MM.1S (cell line): Measurements from ENCODE around the gene CHCHD4.
A peak's percentile ranks its signal among the peaks of the same experiment; 100 is the strongest.

Experiments
- DNase-seq: peaks from one replicate; pipeline ENCODE4 v3.0.0-alpha.2; 2015
- H2AFZ ChIP-seq: fragments of 300-600 bp; sonication (generic); 2 replicates; pipeline ENCODE4 v1.6.0; 2016; ENCODE audit warnings: antibody characterized with exemption, low read length
- H3F3A ChIP-seq: fragments of 300-600 bp; sonication (generic); 2 replicates; pipeline ENCODE4 v1.6.1; 2016; ENCODE audit warnings: mild to moderate bottlenecking, antibody characterized with exemption, low read length, moderate library complexity, mixed read lengths; ENCODE audit not compliant: insufficient read depth
- H3K27ac ChIP-seq: fragments of 300-600 bp; sonication (generic); 2 replicates; pipeline ENCODE4 v1.5.1; 2016; ENCODE audit warnings: mild to moderate bottlenecking, low read length
- H3K27me3 ChIP-seq: fragments of 300-600 bp; sonication (generic); replicated peaks from 2 replicates; pipeline ENCODE4 v1.6.0; 2016; ENCODE audit warnings: low read length; ENCODE audit not compliant: insufficient read depth
- H3K36me3 ChIP-seq: fragments of 300-600 bp; sonication (generic); replicated peaks from 2 replicates; pipeline ENCODE4 v1.6.1; 2016; ENCODE audit warnings: mild to moderate bottlenecking, low read length, mixed read lengths; ENCODE audit not compliant: insufficient read depth
- H3K4me1 ChIP-seq: fragments of 300-600 bp; sonication (generic); 2 replicates; pipeline ENCODE4 v1.6.1; 2016; ENCODE audit warnings: low read length, mixed read lengths
- H3K4me2 ChIP-seq: fragments of 300-600 bp; sonication (generic); 2 replicates; pipeline ENCODE4 v1.6.0; 2016; ENCODE audit warnings: low read depth, low read length
- H3K4me3 ChIP-seq: fragments of 300-600 bp; sonication (generic); 2 replicates; pipeline ENCODE4 v1.5.1; 2016; ENCODE audit warnings: low read length, mixed read lengths
- H3K79me2 ChIP-seq: fragments of 300-600 bp; sonication (generic); 2 replicates; pipeline ENCODE4 v1.6.1; 2016; ENCODE audit warnings: mixed run types, low read length, mixed read lengths
- H3K9ac ChIP-seq: fragments of 300-600 bp; sonication (generic); 2 replicates; pipeline ENCODE4 v1.6.1; 2016; ENCODE audit warnings: low read length, mixed read lengths
- H3K9me2 ChIP-seq: fragments of 300-600 bp; sonication (generic); replicated peaks from 2 replicates; pipeline ENCODE4 v1.6.1; 2016; ENCODE audit warnings: mild to moderate bottlenecking, low read length, mixed read lengths; ENCODE audit not compliant: insufficient read depth
- H3K9me3 ChIP-seq: fragments of 300-600 bp; sonication (generic); replicated peaks from 2 replicates; pipeline ENCODE4 v1.6.1; 2016; ENCODE audit warnings: mild to moderate bottlenecking, low read length, mixed read lengths; ENCODE audit not compliant: insufficient read depth
- H4K20me1 ChIP-seq: fragments of 300-600 bp; sonication (generic); 2 replicates; pipeline ENCODE4 v1.6.1; 2016; ENCODE audit warnings: mild to moderate bottlenecking, low read length, moderate library complexity, mixed read lengths; ENCODE audit not compliant: insufficient read depth
- CTCF ChIP-seq: fragments of 300-600 bp; sonication (generic); IDR thresholded peaks from 2 replicates; pipeline ENCODE4 v1.5.1; 2016; ENCODE audit warnings: antibody characterized with exemption, low read length, mixed read lengths
- EZH2 ChIP-seq: fragments of 300-600 bp; sonication (generic); optimal IDR thresholded peaks from 2 replicates; pipeline ENCODE3; 2017; ENCODE audit warnings: low read depth, mild to moderate bottlenecking, antibody characterized with exemption, low read length, mixed read lengths
- EZH2phosphoT487 ChIP-seq: fragments of 300-600 bp; sonication (generic); IDR thresholded peaks from 2 replicates; pipeline ENCODE4 v1.6.1; 2018; ENCODE audit warnings: antibody characterized with exemption, low read length

CHCHD4 gene

GRCh38 chr3:14145670-14146380, 21.2 kb upstream of the CHCHD4 start:
- H3K4me3 ChIP-seq: no peak overlapping the region
- H3K9me2 ChIP-seq: no peaks in the 10 kb centered on the region
- H3K4me2 ChIP-seq: no peak overlapping the region
- no peak for DNase-seq
- no peaks in the 10 kb centered on the region for H3K36me3 ChIP-seq
- no peak overlapping the region for H3K27ac ChIP-seq
- H3K4me1 ChIP-seq: no peaks in the 10 kb centered on the region
- H3K79me2 ChIP-seq: no peaks in the 10 kb centered on the region
- H3K9ac ChIP-seq: no peak overlapping the region
- H3K9me3 ChIP-seq: no peaks in the 10 kb centered on the region
- TF ChIP-seq CTCF: no peak
- no peak for TF ChIP-seq EZH2phosphoT487
- no peak for TF ChIP-seq EZH2
- no peaks in the 10 kb centered on the region for H3F3A ChIP-seq
- H4K20me1 ChIP-seq: no peaks in the 10 kb centered on the region
- H2AFZ ChIP-seq: no peak overlapping the region
- H3K27me3 ChIP-seq: no peaks in the 10 kb centered on the region

- no peak for DNase-seq
- no peaks in the 10 kb centered on the region for H3K79me2 ChIP-seq
- no peak overlapping the region for H3K4me2 ChIP-seq
- no peaks in the 10 kb centered on the region for H3K27me3 ChIP-seq
- no peaks in the 10 kb centered on the region for H3K9me2 ChIP-seq
- H3K4me1 ChIP-seq: no peaks in the 10 kb centered on the region
- H3K9me3 ChIP-seq: no peaks in the 10 kb centered on the region
- no peak overlapping the region for H2AFZ ChIP-seq
- peak overlapping the region; percentile 52; the same call in 1 of the 2 replicates for H3K27ac ChIP-seq
- no peaks in the 10 kb centered on the region for H3K36me3 ChIP-seq
- H4K20me1 ChIP-seq: no peaks in the 10 kb centered on the region
- H3K9ac ChIP-seq: no peak overlapping the region
- no peak overlapping the region for H3K4me3 ChIP-seq
- TF ChIP-seq EZH2phosphoT487 (no peak), CTCF (no peak), EZH2 (no peak)
- H3F3A ChIP-seq: no peaks in the 10 kb centered on the region
Observed at GRCh38 chr3:14145236-14145635, 20.6 kb upstream of the CHCHD4 start.

- H3F3A ChIP-seq: no peaks in the 10 kb centered on the region
- H3K9me2 ChIP-seq: no peaks in the 10 kb centered on the region
- peak overlapping the region; percentile 36 for H3K9ac ChIP-seq
- no peaks in the 10 kb centered on the region for H3K4me1 ChIP-seq
- H3K4me3 ChIP-seq: no peak overlapping the region
- DNase-seq: peak; percentile 63
- peak overlapping the region; percentile 52; the same call in 1 of the 2 replicates for H3K27ac ChIP-seq
- H3K9me3 ChIP-seq: no peaks in the 10 kb centered on the region
- H3K4me2 ChIP-seq: no peak overlapping the region
- H3K27me3 ChIP-seq: no peaks in the 10 kb centered on the region
- no peaks in the 10 kb centered on the region for H3K79me2 ChIP-seq
- H3K36me3 ChIP-seq: no peaks in the 10 kb centered on the region
- H2AFZ ChIP-seq: no peak overlapping the region
- no peak for TF ChIP-seq EZH2phosphoT487
- TF ChIP-seq EZH2: no peak
- no peaks in the 10 kb centered on the region for H4K20me1 ChIP-seq
Observed at GRCh38 chr3:14144423-14145075, 19.9 kb upstream of the CHCHD4 start.
